Fibroblast of lung (primary cell): Measurements from ENCODE around the gene HCLS1. TPM values are rescaled to one million over a fixed set of nuclear protein-coding genes. Genes with fewer than 3 reads are reported as not detected.

Source experiments
- DNase-seq, 2 donors: peaks; one replicate each; pipeline versions ENCODE4 v3.0.0 to v3.0.0-alpha.2; 2010; ENCODE audit warnings: low read depth in 2 of 2
- H2AFZ ChIP-seq: 2 replicates; pipeline ENCODE4 v1.5.1; 2012; ENCODE audit warnings: low read length, control low read depth, inconsistent platforms
- H3K27ac ChIP-seq: 2 replicates; pipeline ENCODE4 v1.5.1; 2011; ENCODE audit warnings: low read length, control low read depth; ENCODE audit not compliant: insufficient read depth
- H3K27me3 ChIP-seq: 2 replicates; pipeline ENCODE4 v1.5.1; 2011; ENCODE audit warnings: mild to moderate bottlenecking, low read length; ENCODE audit not compliant: control insufficient read depth, insufficient read depth
- H3K36me3 ChIP-seq: 2 replicates; pipeline ENCODE4 v1.5.1; 2011; ENCODE audit warnings: low read length; ENCODE audit not compliant: control insufficient read depth, insufficient read depth
- H3K4me1 ChIP-seq: 2 replicates; pipeline ENCODE4 v1.5.1; 2011; ENCODE audit warnings: low read length; ENCODE audit not compliant: control insufficient read depth, insufficient read depth; ENCODE audit errors: extremely low read depth
- H3K4me2 ChIP-seq: 2 replicates; pipeline ENCODE4 v1.5.1; 2011; ENCODE audit warnings: low read length, control low read depth; ENCODE audit not compliant: insufficient read depth; ENCODE audit errors: extremely low read depth
- H3K4me3 ChIP-seq, 4 experiments: fragments of 200-600 bp in 1 of 4; sonication (generic) in 1 of 4; replicated peaks in 1 of 4; 2 replicates each; pipeline ENCODE4 v1.5.1; 2011 to 2016; ENCODE audit warnings: low read length in 4 of 4, low read depth in 3 of 4, mild to moderate bottlenecking in 3 of 4, control low read depth in 2 of 4, inconsistent platforms in 1 of 4, mixed read lengths in 1 of 4; ENCODE audit not compliant: insufficient read depth in 1 of 4; ENCODE audit errors: control extremely low read depth in 1 of 4
- H3K79me2 ChIP-seq: 2 replicates; pipeline ENCODE4 v1.5.1; 2012; ENCODE audit warnings: mild to moderate bottlenecking, low read length, inconsistent platforms; ENCODE audit not compliant: control insufficient read depth, insufficient read depth
- H3K9ac ChIP-seq: 2 replicates; pipeline ENCODE4 v1.5.1; 2011; ENCODE audit warnings: mild to moderate bottlenecking, low read length, control low read depth; ENCODE audit not compliant: insufficient read depth
- H3K9me3 ChIP-seq: 2 replicates; pipeline ENCODE4 v1.5.1; 2012; ENCODE audit warnings: low read depth, low read length; ENCODE audit not compliant: control insufficient read depth, insufficient read depth
- H4K20me1 ChIP-seq: 2 replicates; pipeline ENCODE4 v1.5.1; 2011; ENCODE audit warnings: low read length; ENCODE audit not compliant: control insufficient read depth, insufficient read depth; ENCODE audit errors: extremely low read depth
- CTCF ChIP-seq, 2 donors: IDR thresholded peaks in 1 of 2; conservative IDR thresholded peaks in 1 of 2; 1 replicate in 1 of 2; 2 replicates in 1 of 2; pipeline ENCODE4 v1.5.1; 2011 to 2012; ENCODE audit warnings: low read length in 2 of 2, control low read depth in 1 of 2, inconsistent platforms in 1 of 2, low read depth in 1 of 2, mild to moderate bottlenecking in 1 of 2
- EZH2 ChIP-seq: IDR thresholded peaks from 2 replicates; pipeline ENCODE4 v1.5.1; 2012; ENCODE audit warnings: low read length, control low read depth, mild to moderate bottlenecking; ENCODE audit errors: missing control alignments
- polyA plus RNA-seq, 2 donors: library from polyadenylated mRNA; depleted of rRNA in 1 of 2; stranded (reverse) in 1 of 2; unstranded in 1 of 2; fragments of >200 nt; gene quantifications; 2 replicates each; pipeline ENCODE4 v1.2.1, GENCODE V29; 2011 to 2012; ENCODE audit warnings: missing spikeins in 1 of 2
- total RNA-seq: library from RNA; depleted of rRNA; stranded (reverse); fragments of >200 nt; gene quantifications from 2 replicates; pipeline ENCODE4 v1.2.1, GENCODE V29; 2014

The HCLS1 gene
- total and polyA plus RNA-seq, 2 donors (not counting 1 experiment from before 2014, with no cell fraction given), result 0.66 to 7.7 TPM

GRCh38 chr3:121698476-121698875 is 37.8 kb upstream of the HCLS1 start:
- no peak overlapping the region for H3K27ac ChIP-seq
- TF ChIP-seq EZH2 (no peak), CTCF (conservative IDR thresholded peaks at IDR 0.05 in 1 of 2, IDR thresholded peaks at IDR 0.05 in 1 of 2; ENCODE audit: low read depth in 1 of 2, low read length in 2 of 2) (no peak)
- H3K4me2 ChIP-seq, result no peak overlapping the region
- H3K4me1 ChIP-seq, result no peaks in the 10 kb centered on the region
- no peak for DNase-seq
- no peak overlapping the region for H3K9ac ChIP-seq
- H3K9me3 ChIP-seq, result no peaks in the 10 kb centered on the region
- no peaks in the 10 kb centered on the region for H3K79me2 ChIP-seq
- H4K20me1 ChIP-seq, result no peaks in the 10 kb centered on the region
- H3K4me3 ChIP-seq, result no peak overlapping the region
- H3K27me3 ChIP-seq, result no peaks in the 10 kb centered on the region
- no peak overlapping the region for H2AFZ ChIP-seq
- peaks cover 1% of the 10 kb centered on the region for H3K36me3 ChIP-seq

DNA sequence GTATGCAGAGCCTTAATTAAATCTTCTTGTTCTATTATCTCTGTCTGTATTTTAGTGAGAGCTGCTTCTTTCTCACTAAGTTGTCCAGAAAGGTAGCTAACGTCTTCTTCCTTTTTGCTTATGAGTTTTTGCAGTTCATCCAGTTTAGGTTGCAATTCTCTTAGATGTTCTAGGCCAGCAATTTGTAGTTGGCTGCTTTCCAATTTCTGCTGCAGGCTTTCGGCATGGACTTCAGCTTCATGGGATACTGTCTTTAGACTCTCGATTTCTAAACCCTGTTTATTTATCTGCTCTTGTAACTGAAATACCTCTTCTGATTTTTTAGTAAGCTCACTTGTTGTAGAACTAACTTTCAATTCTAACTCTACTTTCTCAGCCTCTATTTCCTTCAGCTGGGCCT is 35.5 kb upstream of the HCLS1 start:
- no peaks in the 10 kb centered on the region for H3K79me2 ChIP-seq
- no peaks in the 10 kb centered on the region for H4K20me1 ChIP-seq
- H3K36me3 ChIP-seq, result peaks cover 1% of the 10 kb centered on the region
- H2AFZ ChIP-seq, result no peak overlapping the region
- no peak for DNase-seq
- no peak overlapping the region for H3K4me2 ChIP-seq
- H3K27me3 ChIP-seq, result no peaks in the 10 kb centered on the region
- no peak overlapping the region for H3K27ac ChIP-seq
- no peak overlapping the region for H3K4me3 ChIP-seq
- no peaks in the 10 kb centered on the region for H3K4me1 ChIP-seq
- no peak overlapping the region for H3K9ac ChIP-seq
- TF ChIP-seq EZH2, result no peak
- no peak for TF ChIP-seq CTCF (conservative IDR thresholded peaks at IDR 0.05 in 1 of 2, IDR thresholded peaks at IDR 0.05 in 1 of 2; ENCODE audit: low read depth in 1 of 2, low read length in 2 of 2)
- H3K9me3 ChIP-seq, result no peaks in the 10 kb centered on the region

GRCh38 chr3:121692010-121692699 is 31.5 kb upstream of the HCLS1 start:
- Histone ChIP-seq H3K79me2 (no peaks in the 10 kb centered on the region), H3K36me3 (no peaks in the 10 kb centered on the region)

More at GRCh38 chr3:121692010-121692699, 31.5 kb upstream of the HCLS1 start:
- H2AFZ ChIP-seq, result no peak overlapping the region
- no peaks in the 10 kb centered on the region for H3K4me1 ChIP-seq
- H3K4me2 ChIP-seq, result no peak overlapping the region
- no peaks in the 10 kb centered on the region for H3K9me3 ChIP-seq
- no peak overlapping the region for H3K9ac ChIP-seq
- H3K27me3 ChIP-seq, result no peaks in the 10 kb centered on the region
- no peaks in the 10 kb centered on the region for H4K20me1 ChIP-seq
- H3K4me3 ChIP-seq, result no peak overlapping the region
- TF ChIP-seq EZH2, result no peak
- TF ChIP-seq CTCF (conservative IDR thresholded peaks at IDR 0.05 in 1 of 2, IDR thresholded peaks at IDR 0.05 in 1 of 2; ENCODE audit: low read depth in 1 of 2, low read length in 2 of 2), result no peak
- DNase-seq, result no peak
- no peak overlapping the region for H3K27ac ChIP-seq
